H4 (cell line): ENCODE data around the gene PITX1. TPM values are rescaled to one million over a fixed set of nuclear protein-coding genes. Genes with fewer than 3 reads are reported as not detected.

Experiments used
- DNase-seq: peaks from one replicate; pipeline ENCODE4 v3.0.0-alpha.2; 2015; ENCODE audit warnings: low spot score
- total RNA-seq: library from RNA; depleted of rRNA; stranded (reverse); fragments of >200 nt; shearing (Covaris generic); gene quantifications from 2 replicates; pipeline ENCODE4 v1.2.3, GENCODE V29; 2014

The PITX1 gene
- total RNA-seq, 1 experiment from 2014 or later = 27.0 TPM

DNA sequence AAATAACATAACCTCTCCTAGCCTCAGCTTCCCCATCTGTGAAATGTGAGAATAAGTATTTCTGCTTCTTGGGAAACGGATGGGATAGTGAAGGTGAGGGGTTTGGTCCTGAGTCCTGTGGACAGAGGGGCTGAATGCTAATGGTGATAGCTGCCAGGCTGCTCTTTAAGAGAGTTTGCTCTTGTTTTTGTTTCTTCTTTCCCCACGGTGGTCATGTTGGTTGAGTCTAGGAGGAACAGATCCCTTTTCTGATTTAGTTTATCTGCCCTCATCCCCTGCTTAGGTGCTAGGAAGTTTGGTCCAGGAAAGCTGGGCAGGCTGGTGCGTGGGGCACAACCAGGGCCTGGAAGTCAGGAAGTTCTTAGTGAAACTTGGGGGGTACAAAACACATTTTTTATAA is 7.7 kb upstream of the PITX1 start:
- DNase-seq = no peak

DNA sequence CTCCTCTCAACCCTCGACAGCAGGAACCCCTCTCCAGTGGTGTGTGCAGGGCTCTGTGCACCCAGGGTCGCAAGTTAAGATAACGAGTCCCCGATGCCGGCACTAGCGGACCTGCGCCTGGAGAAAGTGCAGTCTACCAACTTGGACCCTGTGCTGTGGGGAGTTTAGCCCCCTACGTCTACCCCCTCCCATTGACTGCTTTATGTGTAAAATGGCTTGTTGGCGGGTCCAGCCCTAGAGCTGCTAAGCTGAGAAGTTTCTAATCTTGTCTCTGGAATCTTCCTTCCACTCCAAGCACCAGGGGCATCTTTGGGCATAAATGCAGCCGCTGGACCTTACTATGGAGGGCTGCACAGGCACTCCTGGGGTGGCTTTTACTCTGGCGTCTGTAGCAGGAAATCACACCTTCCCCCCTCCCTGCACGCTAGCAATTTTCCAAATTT is 7.1 kb upstream of the PITX1 start:
- DNase-seq = no peak

DNA sequence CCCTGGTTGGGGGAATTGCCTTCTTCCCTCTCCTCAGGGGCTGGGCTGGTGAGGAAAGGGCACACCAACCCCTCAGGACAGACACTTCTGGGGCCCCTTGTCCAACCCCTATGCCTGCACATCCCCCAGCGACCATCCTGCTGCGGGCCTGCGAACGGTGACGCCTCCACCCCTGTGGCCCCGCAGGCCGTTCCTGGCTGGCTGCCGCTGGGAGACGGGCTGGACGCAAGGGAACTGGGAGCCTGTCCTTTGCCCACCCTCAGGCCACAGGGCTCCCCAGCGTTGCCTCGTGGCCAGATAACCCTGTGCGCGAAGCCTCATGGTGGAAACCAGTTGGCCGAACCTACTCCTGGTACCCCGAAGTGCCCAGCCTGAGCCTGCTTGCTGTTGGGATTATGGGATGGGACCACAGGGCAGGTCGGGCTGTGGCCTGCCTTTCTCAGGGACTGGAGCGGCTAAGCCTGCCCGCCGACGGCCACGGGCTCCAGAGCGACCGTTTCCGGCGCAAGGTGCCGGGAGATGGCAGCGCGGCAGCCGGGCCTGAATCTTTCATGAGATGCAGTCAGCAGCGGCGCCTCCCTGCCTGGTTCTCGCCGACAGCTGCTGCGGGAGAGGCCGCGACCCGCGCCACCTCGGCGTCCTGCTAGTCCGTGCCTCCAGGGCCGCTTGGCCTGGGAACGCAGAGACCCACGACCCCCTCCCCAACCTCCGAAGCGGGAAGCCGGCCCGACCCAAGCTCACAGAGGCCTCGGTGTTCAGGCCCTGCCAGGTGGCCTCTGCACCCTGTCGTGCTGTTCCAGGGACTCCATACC is 6.5 kb upstream of the PITX1 start:
- DNase-seq = no peak

DNA sequence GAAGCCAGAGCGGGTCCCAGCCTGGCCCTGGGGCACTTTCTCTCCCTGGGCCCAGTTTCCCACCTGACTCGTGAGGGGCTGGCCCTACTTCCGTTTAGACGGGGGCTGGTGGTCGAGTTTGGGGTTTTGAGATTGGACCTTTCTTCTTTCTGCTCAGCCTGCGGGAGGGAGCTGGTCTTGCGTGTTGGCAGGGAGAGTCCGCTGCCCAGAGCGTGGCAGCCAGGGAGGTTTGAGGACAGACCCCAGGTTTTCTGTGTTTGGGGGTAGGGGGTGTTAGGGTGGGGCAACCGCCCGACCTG is 6.0 kb upstream of the PITX1 start:
- DNase-seq = no peak

DNA sequence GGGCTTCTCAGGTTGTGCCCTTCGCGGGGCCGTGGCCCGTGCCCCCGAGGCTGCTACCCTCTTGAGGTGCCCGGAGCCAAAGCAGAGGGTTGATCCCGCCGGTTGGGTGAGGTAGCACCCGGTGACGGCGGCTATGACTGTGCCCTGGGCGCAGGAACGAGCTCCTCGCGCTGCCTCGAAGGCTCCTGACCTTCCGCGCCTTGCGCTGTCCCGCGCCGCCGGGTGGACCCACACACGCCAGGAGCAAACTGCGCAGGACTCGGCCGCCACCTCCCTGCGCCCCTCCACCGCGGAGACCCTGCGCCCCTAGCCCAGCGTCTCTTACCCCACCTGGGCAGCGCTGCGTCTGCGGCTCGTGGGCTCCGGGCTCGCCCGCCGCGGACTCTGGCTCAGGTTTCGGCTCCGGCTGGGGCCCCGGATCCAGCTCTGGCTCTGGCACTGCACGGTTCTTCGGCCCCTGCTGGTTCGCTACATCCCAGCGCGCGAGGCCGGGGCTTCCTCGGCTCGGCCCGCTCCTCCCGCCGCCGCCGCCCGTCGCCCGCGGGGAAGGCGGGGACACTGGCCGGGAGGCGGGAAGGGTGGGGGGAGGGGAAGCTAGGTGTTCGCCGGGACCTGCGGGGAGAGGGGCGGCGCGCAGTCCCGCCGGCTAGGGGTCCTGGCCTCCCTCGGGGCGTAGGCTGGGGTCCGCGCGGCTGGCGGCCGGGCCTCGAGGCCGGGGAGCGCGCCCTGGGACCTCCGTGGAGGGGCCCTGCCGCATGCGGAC is 5.4 kb upstream of the PITX1 start:
- DNase-seq = no peak

DNA sequence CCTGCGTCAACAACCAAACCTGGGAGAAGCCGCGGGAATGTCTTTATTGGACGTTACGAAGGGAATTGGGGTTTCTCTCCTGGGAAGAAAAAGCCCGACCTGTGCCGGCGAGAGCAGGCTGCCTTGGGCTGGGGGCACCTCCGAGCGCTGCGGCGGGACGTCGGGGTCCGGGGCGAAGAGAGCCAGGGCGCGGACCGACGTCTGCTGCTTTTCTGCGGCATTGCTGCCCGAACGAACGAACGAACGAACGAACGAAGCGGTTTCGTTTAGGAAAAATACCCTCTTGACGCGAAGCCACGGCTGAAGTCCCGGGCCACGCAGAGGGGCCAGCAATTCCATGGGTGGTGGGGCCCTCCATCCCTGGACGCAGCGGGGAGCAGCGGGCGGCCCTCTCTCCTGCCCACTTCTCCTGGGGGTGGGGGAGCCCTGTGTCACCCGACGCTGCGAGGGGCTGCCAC is 4.8 kb upstream of the PITX1 start:
- DNase-seq = no peak

DNA sequence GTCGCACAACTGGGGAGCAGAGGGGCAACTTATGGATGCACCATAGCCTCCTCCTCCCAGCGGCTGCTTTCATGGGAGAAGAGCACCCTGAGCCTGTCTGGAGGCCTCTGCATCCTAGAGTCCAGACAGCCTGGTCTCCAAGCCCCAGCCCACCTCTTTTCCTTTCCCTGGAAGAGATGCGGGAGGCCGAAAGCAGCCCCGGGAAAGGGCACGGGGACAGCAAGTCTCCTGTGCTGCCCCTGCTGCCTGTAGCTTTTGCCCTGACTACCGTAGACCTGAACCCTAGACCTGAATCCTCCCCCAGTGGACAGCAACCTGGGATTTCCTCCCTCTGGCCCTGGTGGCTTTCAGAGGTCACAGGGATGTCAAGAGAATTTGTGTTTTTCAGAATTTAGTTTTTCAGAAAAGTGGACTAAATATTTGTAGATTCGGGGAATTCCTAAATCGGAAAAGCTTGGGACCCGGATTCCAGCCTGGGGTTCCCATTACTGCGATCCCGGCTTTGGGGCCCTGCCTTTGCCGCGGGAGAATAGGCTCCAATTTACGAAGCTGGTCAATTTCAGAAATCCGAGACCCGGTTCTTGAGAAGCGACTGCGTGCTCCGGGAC is 4.3 kb upstream of the PITX1 start:
- no peak for DNase-seq

DNA sequence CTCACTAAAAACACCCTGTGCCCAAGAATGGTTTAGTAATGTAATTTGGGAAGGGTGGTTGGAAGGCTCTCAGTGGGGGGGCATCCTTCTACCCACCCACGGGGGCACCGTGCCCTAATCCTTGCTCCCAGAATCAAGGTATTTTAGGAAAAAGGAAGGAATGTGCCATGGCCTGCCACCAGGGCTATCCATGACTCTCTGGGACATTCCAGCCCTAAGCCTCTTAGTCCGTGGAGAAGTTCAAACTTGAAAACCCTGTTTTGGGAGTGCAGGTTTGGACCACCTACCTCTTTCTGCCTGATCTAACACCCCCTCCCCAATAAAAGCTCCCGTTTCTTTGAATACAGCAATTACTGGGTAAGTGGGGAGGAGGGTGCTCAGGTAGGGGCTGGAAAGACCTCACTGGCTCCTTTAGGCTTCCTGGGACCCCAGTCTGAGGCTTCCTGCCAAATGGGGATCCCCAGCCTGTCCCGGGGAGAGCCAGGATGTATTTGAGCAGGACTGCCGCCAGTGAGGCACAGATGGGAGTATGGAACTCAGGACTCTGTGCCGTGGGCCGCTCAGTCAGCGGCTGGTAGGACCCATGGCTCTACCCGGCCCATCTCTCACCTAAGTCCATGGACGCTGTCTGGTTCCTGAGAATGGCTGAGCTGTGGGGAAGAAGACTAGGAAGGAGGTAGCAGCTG is 3.6 kb upstream of the PITX1 start:
- no peak for DNase-seq

DNA sequence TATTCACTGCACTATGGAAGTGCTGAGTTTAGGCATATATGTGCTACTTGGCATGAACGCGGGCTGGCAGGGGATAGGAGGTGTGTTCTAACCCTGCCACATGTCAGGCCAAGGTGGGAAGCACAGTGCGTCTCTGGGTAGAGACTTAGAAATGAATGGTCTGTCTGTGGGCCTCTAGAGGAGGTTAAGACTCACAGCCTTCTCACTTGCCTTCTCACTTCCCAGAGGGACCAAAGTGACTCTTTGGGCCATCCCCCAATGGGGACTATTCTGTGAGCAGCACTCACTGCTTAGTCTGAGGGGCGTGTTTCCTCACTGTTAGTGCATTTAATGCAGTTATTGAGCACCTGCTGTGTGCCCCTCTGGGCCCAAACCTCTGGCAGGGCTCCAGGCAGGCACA is 2.4 kb upstream of the PITX1 start:
- DNase-seq = no peak

DNA sequence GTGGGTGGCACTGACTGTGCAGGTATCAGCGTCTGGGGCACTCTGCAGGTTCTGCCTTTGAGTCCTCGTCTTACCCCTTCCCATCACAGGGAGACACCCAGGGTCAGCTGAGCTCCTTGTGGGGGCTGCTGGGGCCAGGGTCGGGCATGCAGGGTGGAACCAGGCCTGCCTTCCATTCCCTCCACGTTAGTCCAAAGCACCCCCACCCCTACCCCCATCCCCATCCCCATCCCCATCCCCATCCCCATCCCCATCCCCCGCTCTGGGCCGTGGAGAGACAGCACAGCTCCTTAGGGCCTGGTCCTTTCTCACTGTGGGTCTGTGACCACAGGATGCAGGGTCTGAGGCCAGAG is 1.6 kb upstream of the PITX1 start:
- DNase-seq = no peak

DNA sequence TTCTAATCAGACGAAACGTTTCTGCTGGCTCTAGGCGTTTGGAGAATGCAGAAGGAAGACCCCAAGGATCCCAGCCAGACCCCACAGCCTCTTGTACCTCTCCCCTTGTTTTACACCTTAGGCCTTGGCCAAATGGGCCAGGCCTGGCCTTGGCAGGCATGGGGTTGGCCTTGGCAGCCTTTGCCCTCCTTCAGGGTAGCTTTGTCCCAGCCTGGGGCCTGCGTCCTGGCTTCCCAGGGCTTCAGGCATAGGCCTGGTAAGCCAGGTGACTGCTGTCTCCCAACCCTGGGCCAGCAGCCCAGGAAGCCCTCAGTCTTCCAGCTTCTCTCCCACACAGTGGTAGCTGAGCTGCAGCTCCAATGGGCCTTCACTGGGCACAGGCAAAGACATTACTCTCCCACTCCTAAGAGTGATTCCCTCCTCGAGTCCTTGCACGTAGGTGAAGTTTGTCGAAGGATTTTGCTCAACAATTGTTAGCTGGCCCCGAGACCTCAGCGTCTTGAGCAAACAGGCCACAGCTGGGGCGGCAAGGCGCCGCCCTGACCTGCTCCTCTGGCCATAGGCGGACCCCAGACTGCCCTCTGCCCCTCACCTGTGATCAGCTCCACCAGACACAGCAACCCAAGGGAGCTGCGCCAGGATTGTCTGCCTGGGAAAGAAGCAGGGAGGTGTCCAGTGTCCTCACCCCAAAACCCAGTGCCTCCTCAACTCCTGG is 1.1 kb upstream of the PITX1 start:
- DNase-seq = no peak

DNA sequence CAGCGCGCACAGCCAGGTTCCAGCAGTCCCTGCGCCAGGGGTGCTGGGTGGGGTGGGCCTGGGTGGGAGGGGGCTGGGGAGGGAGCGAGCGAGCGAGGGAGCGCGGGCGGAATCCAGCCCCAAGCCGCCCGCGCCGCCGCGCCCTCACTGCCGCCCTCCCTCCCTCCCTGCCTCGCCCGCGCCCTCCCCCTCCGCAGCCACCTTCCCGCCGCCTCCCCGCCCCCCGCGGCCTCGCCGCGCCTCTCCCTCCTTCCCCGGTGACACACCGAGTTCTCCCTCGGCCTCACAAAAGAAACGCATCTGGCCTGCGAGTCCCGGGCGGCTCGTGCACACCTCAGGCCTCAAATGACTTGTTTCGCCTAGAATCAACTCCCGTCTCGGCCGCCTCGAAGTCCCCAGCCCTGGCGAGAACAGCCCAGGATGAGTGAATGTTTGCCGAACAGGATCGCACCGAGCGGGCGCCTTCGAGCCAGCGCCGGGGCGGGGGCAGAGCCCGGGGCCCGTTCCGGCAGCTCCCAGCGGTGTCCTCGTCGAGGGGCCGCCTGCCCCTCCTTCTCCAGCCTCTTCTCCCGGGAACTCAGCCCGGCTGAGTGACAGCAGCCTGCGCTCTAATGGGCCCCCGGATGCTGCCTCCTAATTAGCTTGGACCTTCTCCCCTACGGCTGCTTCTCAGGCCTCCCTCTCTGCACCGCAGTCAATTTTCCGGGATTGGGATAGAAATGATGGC is 371 bp upstream of the PITX1 start:
- peak; percentile 77 for DNase-seq

DNA sequence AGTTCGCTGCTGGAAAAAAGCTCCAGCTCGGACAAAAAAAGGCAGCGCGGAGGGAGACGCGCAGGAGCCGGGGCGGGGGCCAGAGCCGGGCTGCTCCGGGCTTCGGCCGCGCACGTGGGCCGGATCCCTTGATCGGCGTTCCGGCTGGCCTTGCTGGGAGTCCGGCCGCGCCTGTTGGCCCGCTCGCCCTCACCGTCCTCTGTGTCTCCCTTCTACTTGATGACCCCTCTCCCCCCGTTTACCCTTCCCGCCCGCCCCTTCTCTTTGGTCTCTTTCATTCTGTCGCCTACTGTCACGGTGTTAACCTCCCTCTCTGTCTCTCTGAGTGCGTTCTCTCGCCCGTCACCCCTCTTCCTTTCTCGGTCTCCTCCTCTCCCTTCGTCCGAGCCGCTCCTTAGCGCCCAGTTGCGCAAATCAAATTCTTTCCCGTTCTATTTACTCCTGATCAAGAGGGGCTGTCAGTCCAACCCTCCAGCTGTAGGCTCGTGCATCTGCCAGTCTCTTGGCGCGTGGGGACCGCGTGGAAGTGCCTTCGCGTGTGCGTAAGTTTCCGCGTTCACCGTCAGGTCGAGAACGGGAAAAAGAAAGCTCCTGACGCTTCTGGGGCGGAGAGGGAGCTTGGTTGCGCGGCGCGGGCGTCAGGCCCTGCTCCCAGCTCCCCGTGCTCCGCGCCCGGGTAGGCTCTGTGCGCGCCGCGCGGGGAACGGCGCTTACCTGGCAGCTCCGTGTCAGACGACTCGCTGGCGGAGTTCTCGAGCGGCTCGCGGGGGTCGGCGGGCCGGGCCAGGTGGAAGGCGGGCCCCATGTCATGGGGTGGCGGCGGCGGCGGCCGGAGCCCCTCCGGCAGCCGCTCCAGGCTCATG is 798 bp downstream of the PITX1 start:
- DNase-seq = no peak

DNA sequence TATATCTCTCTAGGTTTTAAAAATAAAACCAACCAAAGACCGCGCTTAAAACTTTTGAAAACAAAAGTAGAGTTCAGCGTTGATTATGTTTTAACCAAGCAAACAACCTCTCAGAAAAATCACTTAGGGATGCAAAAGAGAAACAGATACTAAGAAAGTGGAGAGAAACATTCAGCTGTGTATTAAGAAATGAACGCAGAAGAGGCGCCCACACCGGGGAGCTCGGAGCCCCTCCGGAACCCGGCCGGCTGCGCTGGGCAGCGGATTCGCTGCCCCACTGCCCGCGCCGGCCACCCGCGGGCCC is 1.4 kb downstream of the PITX1 start:
- DNase-seq = no peak

DNA sequence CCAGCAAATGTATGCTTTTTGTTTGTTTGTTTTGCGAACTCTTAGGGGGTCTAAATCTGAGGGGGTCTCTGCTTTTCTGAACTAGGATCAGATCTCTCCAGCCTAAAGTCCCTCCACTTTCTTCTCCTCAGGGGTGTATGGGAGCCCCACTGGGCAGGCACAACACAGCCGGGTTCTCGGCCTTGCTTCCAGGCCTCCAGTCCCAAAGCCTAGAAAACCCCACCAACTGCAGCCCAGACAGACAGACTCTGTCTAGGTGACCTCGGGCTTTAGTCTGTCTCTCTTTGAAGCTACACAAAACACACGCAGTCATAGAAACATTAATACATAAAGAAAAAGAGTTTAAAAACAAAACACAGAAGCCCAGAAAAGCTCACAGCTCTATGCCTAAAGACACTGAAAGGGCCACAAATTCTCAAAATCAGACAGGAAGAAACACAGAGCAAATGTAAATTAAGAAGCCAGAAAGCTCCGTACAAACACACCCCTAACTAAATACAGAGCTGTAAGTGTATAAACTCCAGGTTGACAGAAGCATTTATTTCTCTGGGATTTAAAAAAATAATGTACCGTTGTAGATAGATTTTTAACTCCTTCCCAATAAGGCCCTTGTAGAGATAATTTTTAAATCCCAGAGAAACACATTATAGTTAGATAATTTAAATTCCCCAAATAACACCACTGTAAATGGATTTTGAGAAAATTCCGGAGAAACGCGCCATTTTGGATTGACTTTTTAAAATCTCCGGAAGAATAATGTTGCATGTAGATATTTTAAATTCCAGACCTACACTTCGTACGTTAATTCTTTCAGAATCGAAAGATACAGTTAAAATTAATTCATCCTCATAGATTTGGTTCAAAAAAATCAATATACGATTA is 2.0 kb downstream of the PITX1 start:
- DNase-seq = no peak

DNA sequence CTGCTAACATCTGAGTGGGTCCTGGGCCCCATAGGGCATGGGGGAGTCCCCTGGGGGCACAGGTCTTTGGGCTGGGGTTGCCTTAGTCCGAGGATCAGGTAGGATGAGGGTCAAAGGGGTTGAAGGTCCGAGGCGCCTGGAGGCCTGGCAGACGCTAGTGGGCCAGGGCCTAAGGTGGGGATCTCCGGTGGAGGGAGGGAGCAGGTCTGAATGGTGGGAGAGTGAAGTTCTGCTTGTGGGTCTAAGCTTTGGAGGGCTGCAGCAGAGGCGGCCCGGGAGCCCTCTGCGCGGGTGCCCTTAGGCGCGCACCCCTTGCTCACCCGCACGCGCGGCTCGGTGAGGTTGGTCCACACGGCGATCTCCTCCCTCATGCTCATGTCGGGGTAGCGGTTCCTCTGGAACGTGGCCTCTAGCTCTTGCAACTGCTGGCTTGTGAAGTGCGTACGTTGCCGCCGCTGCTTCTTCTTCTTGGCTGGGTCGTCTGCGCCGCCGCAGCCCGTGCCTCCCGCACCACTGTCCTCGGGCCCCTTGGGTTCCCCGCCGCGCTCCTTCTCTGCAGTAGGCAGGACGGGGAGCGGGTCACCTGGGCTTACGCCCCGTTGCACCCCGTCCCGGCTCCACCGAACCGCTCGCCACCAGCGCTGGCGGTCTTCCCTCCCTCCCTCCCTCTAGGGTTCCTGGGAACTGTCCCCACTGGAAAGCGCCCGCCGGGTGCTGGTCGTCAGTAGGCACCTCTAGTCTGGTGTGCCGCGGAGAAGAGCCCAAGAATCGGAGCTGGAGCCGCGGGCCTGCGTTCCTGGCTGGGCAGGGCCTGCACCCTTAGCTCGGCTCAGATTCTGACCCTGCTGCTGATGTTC is 2.8 kb downstream of the PITX1 start:
- DNase-seq = no peak

DNA sequence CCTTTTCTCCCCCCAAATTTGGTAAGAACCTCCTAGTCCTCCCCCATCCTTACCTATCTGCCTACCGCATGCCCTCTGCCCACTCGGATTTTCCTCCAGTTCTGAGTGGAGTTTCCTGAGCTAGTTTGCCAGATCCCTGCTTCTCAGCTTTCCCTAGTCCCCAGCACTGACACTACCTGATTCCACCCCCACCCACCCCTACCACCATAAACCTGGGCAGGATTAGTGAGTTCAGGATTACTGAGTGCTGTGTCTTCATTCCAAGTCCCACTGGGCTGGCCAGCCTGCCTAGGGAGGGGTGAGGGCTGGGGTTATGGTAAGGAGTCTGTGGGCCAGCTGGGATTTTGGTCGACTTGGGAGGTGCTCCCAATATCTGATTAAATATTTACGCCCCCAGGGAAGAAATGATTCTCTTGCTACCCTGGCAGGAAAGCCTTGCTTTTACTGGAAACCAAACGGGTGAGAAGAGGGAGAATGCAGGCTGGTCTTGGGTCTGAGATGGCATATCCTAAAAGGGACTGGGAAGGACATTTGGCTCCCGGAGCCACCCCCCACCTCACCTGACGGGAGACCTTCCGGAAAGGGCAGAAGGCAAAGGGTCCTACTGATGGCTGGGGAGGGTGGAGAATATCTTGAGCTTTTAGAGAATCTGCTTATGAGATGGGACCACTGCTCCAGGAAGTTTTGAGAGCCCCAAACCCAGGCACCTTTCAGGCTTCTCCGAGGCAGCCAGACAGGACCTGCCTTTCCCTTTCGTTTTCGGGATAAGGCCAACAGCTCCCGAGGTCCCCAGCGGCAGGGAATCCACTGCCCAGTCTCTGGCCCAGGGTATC is 3.7 kb downstream of the PITX1 start:
- DNase-seq = no peak
